ENCODE results near the gene STX18.
"Not testable (repeated sequence)": the region's sequence is repeated elsewhere in the genome, so short reads cannot be mapped to it uniquely, and the experiment has no call there.

The STX18 gene

DNA sequence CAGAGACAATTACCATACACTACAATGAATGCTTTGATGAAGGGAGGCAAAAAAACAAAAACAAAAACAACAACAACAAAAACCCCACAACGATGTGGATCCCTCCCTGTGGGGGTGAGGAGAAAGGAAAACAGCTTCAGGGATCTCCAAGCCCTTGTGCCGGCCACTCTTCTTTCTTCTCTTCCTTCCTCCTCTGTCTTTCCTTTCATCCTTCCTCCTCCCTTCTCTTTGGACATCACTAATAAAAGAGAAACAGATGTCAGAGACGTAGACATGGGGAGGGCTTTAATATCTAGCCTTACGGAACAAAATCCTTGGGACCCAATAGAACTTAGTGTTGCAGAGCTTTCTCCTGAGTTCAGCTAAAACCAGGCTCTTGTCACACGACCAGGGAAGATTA lies 18.8 kb upstream of the STX18 start:
- no peak for TF ChIP-seq CTCF (IDR thresholded peaks at IDR 0.05)
- Histone ChIP-seq H3K9me3 (no peaks in the 10 kb centered on the region), H3K36me3 (no peaks in the 10 kb centered on the region), H3K4me3 (ENCODE audit: low read depth in 1 of 2, low read length in 1 of 2) (no peak overlapping the region), H3K27ac (no peak overlapping the region), H3K27me3 (no peaks in the 10 kb centered on the region), H3K4me1 (ENCODE audit: control insufficient read depth in 1 of 2, insufficient read depth in 1 of 2, low read depth in 1 of 2, low read length in 1 of 2) (no peaks in the 10 kb centered on the region)

GRCh38 chr4:4560136-4560535 lies 18.3 kb upstream of the STX18 start:
- TF ChIP-seq CTCF (IDR thresholded peaks at IDR 0.05), result no peak
- Histone ChIP-seq H3K27me3 (no peaks in the 10 kb centered on the region), H3K27ac (no peak overlapping the region)

GRCh38 chr4:4559596-4559995 lies 17.7 kb upstream of the STX18 start:
- TF ChIP-seq CTCF (IDR thresholded peaks at IDR 0.05), result no peak
- H3K4me1 ChIP-seq (ENCODE audit: control insufficient read depth in 1 of 2, insufficient read depth in 1 of 2, low read depth in 1 of 2, low read length in 1 of 2), result no peaks in the 10 kb centered on the region
- H3K9me3 ChIP-seq, result no peaks in the 10 kb centered on the region
- H3K27me3 ChIP-seq, result no peaks in the 10 kb centered on the region
- H3K36me3 ChIP-seq, result no peaks in the 10 kb centered on the region
- H3K27ac ChIP-seq, result no peak overlapping the region
- no peak overlapping the region for H3K4me3 ChIP-seq (ENCODE audit: low read depth in 1 of 2, low read length in 1 of 2)

More at GRCh38 chr4:4560136-4560535, 18.3 kb upstream of the STX18 start:
- no peaks in the 10 kb centered on the region for H3K9me3 ChIP-seq
- no peaks in the 10 kb centered on the region for H3K4me1 ChIP-seq (ENCODE audit: control insufficient read depth in 1 of 2, insufficient read depth in 1 of 2, low read depth in 1 of 2, low read length in 1 of 2)
- no peaks in the 10 kb centered on the region for H3K36me3 ChIP-seq
- H3K4me3 ChIP-seq (ENCODE audit: low read depth in 1 of 2, low read length in 1 of 2), result no peak overlapping the region

DNA sequence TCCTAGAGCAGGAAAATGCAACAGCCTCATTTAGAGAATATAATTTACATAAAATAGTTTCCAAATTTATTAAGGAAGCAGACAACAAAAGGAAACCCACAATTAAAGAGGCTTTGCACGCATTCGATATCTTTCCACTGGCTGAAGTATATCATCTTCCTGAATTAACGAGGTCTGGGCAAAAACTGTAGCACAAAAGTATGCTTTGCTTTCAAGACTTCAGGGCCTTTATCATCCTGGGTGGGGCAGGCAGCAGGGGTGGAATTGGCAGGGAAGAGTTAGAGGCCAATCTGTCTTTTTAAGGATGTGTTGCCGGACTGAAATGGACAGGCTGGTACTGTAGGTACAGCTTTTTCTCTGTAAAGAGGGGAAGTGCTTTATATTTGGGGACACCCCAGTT lies 17.0 kb upstream of the STX18 start:
- no peaks in the 10 kb centered on the region for H3K9me3 ChIP-seq
- no peak overlapping the region for H3K4me3 ChIP-seq (ENCODE audit: low read depth in 1 of 2, low read length in 1 of 2)
- H3K36me3 ChIP-seq, result no peaks in the 10 kb centered on the region
- no peak for TF ChIP-seq CTCF (IDR thresholded peaks at IDR 0.05)
- H3K27ac ChIP-seq, result no peak overlapping the region
- H3K4me1 ChIP-seq (ENCODE audit: control insufficient read depth in 1 of 2, insufficient read depth in 1 of 2, low read depth in 1 of 2, low read length in 1 of 2), result no peaks in the 10 kb centered on the region
- H3K27me3 ChIP-seq, result no peaks in the 10 kb centered on the region

- no peaks in the 10 kb centered on the region for H3K27me3 ChIP-seq
- H3K4me3 ChIP-seq (ENCODE audit: low read depth in 1 of 2, low read length in 1 of 2), result no peak overlapping the region
- no peaks in the 10 kb centered on the region for H3K9me3 ChIP-seq
- H3K36me3 ChIP-seq, result no peaks in the 10 kb centered on the region
- no peak for TF ChIP-seq CTCF (IDR thresholded peaks at IDR 0.05)
- H3K4me1 ChIP-seq (ENCODE audit: control insufficient read depth in 1 of 2, insufficient read depth in 1 of 2, low read depth in 1 of 2, low read length in 1 of 2), result no peaks in the 10 kb centered on the region
- no peak overlapping the region for H3K27ac ChIP-seq
These were observed 14.1 kb upstream of the STX18 start for GRCh38 chr4:4555916-4556315.

GRCh38 chr4:4554234-4554633 lies 12.4 kb upstream of the STX18 start:
- no peak for TF ChIP-seq CTCF (IDR thresholded peaks at IDR 0.05)
- no peaks in the 10 kb centered on the region for H3K27me3 ChIP-seq

DNA sequence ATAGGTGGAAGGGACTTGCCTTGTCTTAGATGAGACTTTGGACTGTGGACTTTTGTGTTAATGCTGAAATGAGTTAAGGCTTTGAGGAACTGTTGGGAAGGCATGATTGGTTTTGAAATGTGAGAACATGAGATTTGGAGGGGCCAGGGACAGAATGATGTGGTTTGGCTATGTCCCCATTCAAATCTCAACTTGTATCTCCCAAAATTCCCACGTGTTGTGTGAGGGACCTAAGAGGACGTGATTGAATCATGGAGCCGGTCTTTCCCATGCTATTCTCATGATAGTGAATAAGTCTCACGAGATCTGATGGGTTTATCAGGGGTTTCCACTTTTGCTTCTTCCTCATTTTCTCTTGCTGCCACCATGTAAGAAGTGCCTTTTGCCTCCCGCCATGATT lies 10.2 kb upstream of the STX18 start:
- not testable (repeated sequence) for H3K4me3 ChIP-seq (ENCODE audit: low read depth in 1 of 2, low read length in 1 of 2); H3K27ac ChIP-seq; H3K9me3 ChIP-seq; H3K27me3 ChIP-seq; H3K4me1 ChIP-seq (ENCODE audit: control insufficient read depth in 1 of 2, insufficient read depth in 1 of 2, low read depth in 1 of 2, low read length in 1 of 2); H3K36me3 ChIP-seq

More at GRCh38 chr4:4554234-4554633, 12.4 kb upstream of the STX18 start:
- no peaks in the 10 kb centered on the region for H3K4me1 ChIP-seq (ENCODE audit: control insufficient read depth in 1 of 2, insufficient read depth in 1 of 2, low read depth in 1 of 2, low read length in 1 of 2)
- H3K27ac ChIP-seq, result no peak overlapping the region
- no peaks in the 10 kb centered on the region for H3K9me3 ChIP-seq
- H3K4me3 ChIP-seq (ENCODE audit: low read depth in 1 of 2, low read length in 1 of 2), result no peak overlapping the region
- H3K36me3 ChIP-seq, result no peaks in the 10 kb centered on the region

GRCh38 chr4:4550161-4550560 lies 8.3 kb upstream of the STX18 start:
- not testable (repeated sequence) for H3K27ac ChIP-seq; H3K27me3 ChIP-seq; H3K4me1 ChIP-seq (ENCODE audit: control insufficient read depth in 1 of 2, insufficient read depth in 1 of 2, low read depth in 1 of 2, low read length in 1 of 2); H3K4me3 ChIP-seq (ENCODE audit: low read depth in 1 of 2, low read length in 1 of 2); H3K36me3 ChIP-seq; H3K9me3 ChIP-seq

All from neutrophil (primary cell).